Right lobe of liver (tissue), 6 donors: Measurements from ENCODE around the gene ST3GAL2. TPM values are rescaled to one million over a fixed set of nuclear protein-coding genes. Genes with fewer than 3 reads are reported as not detected.

Experiments used
- ATAC-seq, 4 donors: fragments of 200-7000 bp; cut with Tn5 transposase; one replicate each; pipeline ENCODE4 v1.9.1; 2020; ENCODE audit warnings: mild to moderate bottlenecking in 4 of 4, moderate library complexity in 4 of 4
- DNase-seq, 3 donors: peaks; one replicate each; pipeline ENCODE4 v3.0.0-alpha.2; 2020
- H3K27ac ChIP-seq, 3 donors: fragments of 200-600 bp; one replicate each; pipeline ENCODE4 v1.8.0; 2022
- H3K27me3 ChIP-seq, 2 donors: fragments of 200-600 bp; one replicate each; pipeline ENCODE4 v1.8.0; 2022
- H3K36me3 ChIP-seq, 4 donors: fragments of 200-600 bp; sonication (generic) in 1 of 4; one replicate each; pipeline versions ENCODE4 v1.5.1 to v1.8.0; 2017 to 2022; ENCODE audit warnings: control low read depth in 1 of 4
- H3K4me1 ChIP-seq, 4 donors: fragments of 200-600 bp; sonication (generic) in 1 of 4; one replicate each; pipeline versions ENCODE4 v1.5.1 to v1.8.0; 2017 to 2022; ENCODE audit warnings: control low read depth in 1 of 4
- H3K4me3 ChIP-seq, 3 donors: fragments of 200-600 bp; one replicate each; pipeline ENCODE4 v1.8.0; 2022
- H3K9me3 ChIP-seq, 4 donors: fragments of 200-600 bp; sonication (generic) in 1 of 4; one replicate each; pipeline versions ENCODE4 v1.5.1 to v1.8.0; 2017 to 2022; ENCODE audit warnings: control low read depth in 1 of 4
- POLR2A ChIP-seq: fragments of 450-650 bp; IDR thresholded peaks from one replicate; pipeline ENCODE4 v1.6.1; 2017; ENCODE audit warnings: antibody characterized with exemption, mild to moderate bottlenecking
- WGBS: methylation state at CpG from one replicate; pipeline ENCODE4 v1.1.6; 2018; ENCODE audit warnings: low coverage, low lambda C conversion rate; ENCODE audit not compliant: insufficient coverage; ENCODE audit errors: missing lambda C conversion rate; 5-methylcytosine and 5-hydroxymethylcytosine counted together
- intact Hi-C, 2 donors: fragments of 100-400 bp; cut with DNase I; formaldehyde crosslinking; loops; one replicate each; pipeline versions ENCODE4 v1.11.2 to v1.14.1; 2022
- total RNA-seq, 6 experiments: library from RNA; depleted of rRNA in 2 of 6; stranded (reverse); fragments of >200 nt in 2 of 6; fragmentation: NEBNext Ultra II Directional in 3 of 6; extraction: Animal tissue kit (Norgen Biotek cat#: 25700) in 3 of 6; gene quantifications; one replicate each; pipeline versions ENCODE4 v1.1.0 to v1.2.4, GENCODE V29; 2016 to 2023
- TF ChIP-seq, protein P1 (sequence below), 4 donors: fragments of 200-600 bp in 3 of 4; fragments of 450-650 bp in 1 of 4; IDR thresholded peaks; one replicate each; pipeline versions ENCODE4 v1.5.1 to v1.8.0; 2016 to 2022; ENCODE audit warnings: antibody characterized with exemption in 4 of 4, mild to moderate bottlenecking in 2 of 4
- donor health status: DM: no; HTN: yes; CAD: no.
- donor health status: DM: no; HTN: no; CAD: no.
- donor health status: DM: no; HTN: no; CAD: no.
- donor health status: DM: no; HTN: yes; CAD: no.
- donor health status: DM: no; HTN: yes; CAD: no.

The ST3GAL2 gene
- total RNA-seq, 6 experiments from 2014 or later = 10.4 to 16.7 (median 14.5) TPM

DNA sequence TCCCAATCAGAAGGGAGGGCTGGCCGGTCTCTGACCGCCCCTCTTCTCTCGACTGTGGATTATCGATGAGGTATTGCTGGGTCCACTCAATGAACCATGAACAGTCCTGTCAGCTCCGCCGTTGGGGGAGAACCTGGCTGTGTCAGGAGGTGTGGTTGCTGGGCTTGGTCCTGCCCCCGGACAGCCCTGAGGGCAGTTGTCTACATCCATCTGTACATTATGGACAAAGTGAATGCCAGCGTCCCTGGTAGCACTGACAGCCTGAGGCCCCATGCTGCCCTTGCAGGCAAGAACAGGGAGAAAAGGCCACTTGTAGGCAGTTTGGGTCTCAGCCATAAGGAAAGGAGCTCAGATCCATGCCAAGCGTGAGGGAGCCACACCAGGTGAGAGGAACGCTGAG is 38.9 kb downstream of the ST3GAL2 start:
- Histone ChIP-seq H3K36me3 (no peaks in the 10 kb centered on the region), H3K9me3 (no peaks in the 10 kb centered on the region), H3K4me3 (no peak overlapping the region), H3K27ac (no peak overlapping the region), H3K27me3 (no peaks in the 10 kb centered on the region), H3K4me1 (peaks cover 0 to 27% (median 4%) of the 10 kb centered on the region in 4 donors)
- intact Hi-C loops = no loop called here
- 100% methylated on average over 2 of the region's 10 CpGs for whole genome bisulfite sequencing
- DNase-seq (no peak), ATAC-seq (no peak)
- TF ChIP-seq, protein P1, sequence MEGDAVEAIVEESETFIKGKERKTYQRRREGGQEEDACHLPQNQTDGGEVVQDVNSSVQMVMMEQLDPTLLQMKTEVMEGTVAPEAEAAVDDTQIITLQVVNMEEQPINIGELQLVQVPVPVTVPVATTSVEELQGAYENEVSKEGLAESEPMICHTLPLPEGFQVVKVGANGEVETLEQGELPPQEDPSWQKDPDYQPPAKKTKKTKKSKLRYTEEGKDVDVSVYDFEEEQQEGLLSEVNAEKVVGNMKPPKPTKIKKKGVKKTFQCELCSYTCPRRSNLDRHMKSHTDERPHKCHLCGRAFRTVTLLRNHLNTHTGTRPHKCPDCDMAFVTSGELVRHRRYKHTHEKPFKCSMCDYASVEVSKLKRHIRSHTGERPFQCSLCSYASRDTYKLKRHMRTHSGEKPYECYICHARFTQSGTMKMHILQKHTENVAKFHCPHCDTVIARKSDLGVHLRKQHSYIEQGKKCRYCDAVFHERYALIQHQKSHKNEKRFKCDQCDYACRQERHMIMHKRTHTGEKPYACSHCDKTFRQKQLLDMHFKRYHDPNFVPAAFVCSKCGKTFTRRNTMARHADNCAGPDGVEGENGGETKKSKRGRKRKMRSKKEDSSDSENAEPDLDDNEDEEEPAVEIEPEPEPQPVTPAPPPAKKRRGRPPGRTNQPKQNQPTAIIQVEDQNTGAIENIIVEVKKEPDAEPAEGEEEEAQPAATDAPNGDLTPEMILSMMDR (IDR thresholded peaks at IDR 0.05) = no peak
- TF ChIP-seq POLR2A = no peak

DNA sequence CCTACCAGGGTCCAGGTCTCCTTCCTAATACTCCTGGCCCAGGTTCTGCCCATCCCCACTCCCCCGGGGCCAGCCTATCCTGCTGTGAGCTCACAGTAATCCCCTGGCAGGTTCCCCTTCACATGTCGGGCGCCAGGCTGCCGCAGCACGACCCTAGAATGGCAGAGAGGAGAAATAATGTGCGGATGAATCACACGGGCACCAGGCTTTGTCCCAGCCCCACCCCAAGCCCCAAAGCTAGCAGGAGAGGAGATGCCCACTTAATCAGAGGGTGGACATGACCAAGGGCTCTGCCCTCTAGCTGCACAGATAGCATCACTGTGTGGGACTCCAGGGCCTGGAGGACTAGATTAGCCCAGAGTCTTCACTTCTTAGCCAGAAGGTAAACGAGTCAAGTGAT is 39.5 kb downstream of the ST3GAL2 start:
- no peak overlapping the region for H3K27ac ChIP-seq
- intact Hi-C loops = no loop called here
- WGBS = 81% methylated on average over 3 of the region's 8 CpGs
- ATAC-seq (no peak), DNase-seq (no peak)
- no peak overlapping the region for H3K4me3 ChIP-seq
- H3K4me1 ChIP-seq = peaks cover 0 to 22% (median 4%) of the 10 kb centered on the region in 4 donors
- H3K36me3 ChIP-seq = no peaks in the 10 kb centered on the region
- H3K9me3 ChIP-seq = no peaks in the 10 kb centered on the region
- TF ChIP-seq, protein P1 (IDR thresholded peaks at IDR 0.05) = no peak
- TF ChIP-seq POLR2A = no peak
- no peaks in the 10 kb centered on the region for H3K27me3 ChIP-seq

DNA sequence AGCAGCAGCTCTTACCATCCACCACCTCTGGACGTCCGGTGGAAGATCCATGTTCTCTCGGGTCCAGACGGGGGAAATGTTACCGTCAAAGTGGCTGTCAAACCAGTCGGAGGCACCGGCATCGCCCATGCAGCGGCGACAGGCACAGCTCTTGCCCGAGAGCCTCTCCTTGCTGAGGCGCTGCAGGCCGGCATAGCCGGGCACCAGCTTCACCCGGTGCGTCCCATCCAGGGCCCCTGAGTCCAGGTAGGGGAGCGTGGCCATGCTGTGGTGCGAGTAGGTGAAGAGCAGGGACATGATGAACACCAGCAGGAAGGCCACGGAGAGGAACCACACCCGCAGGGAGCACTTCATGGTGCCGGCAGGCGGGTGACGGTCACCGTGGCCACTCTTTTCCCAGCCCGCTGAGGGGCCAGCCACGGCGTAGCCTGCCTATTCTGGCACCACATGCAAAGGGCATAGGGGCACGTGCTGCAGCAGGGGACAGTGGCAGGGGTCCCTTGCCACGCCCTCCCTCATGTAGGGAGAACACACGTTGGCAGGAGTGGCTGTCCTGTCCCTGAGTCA is 40.6 kb downstream of the ST3GAL2 start:
- H3K27ac ChIP-seq = no peak overlapping the region
- H3K9me3 ChIP-seq = no peaks in the 10 kb centered on the region
- H3K36me3 ChIP-seq = no peaks in the 10 kb centered on the region
- intact Hi-C loops = no loop called here
- H3K4me1 ChIP-seq = peaks cover 0 to 10% (median 4%) of the 10 kb centered on the region in 4 donors
- H3K27me3 ChIP-seq = no peaks in the 10 kb centered on the region
- ATAC-seq (no peak), DNase-seq (no peak)
- TF ChIP-seq, protein P1 (IDR thresholded peaks at IDR 0.05) = no peak
- TF ChIP-seq POLR2A = no peak
- no peak overlapping the region for H3K4me3 ChIP-seq
- 95% methylated on average over 14 of the region's 30 CpGs for WGBS

DNA sequence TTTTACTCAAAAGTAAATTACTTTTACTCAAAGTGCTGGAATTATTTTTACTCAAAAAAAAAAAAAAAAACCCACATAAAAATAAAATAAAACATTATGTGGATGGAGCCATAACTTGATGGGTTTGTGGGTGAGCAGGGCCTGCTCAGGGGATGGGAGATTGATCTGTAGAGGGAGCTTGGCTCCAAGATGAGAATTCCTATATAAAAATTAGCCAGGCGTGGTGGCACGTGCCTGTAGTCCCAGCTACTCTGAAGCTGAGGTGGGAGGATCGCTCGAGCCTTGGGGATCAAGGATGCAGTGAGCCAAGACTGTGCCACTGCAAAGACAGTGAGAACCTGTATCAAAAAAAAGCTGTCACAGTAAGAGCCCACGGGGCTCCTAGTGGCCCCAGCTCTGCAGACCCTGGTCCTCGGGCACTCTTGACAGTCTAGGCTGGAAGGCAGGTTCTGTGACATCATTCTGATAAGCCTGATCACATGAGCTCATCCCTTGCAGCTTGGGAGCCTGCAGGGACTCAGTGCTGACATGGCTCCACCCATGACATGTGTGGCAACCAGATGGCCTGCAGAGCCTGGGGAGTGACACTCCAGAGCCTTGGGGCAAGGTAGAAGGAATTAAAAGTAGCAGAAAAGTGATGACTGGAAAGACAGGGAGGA is 42.5 kb downstream of the ST3GAL2 start:
- DNase-seq (no peak), ATAC-seq (peak in 3 of 4 donors; percentile 6 to 75 (median 56))
- Histone ChIP-seq H3K27me3 (no peaks in the 10 kb centered on the region), H3K36me3 (no peaks in the 10 kb centered on the region), H3K4me3 (no peak overlapping the region), H3K4me1 (no peaks in the 10 kb centered on the region), H3K9me3 (no peaks in the 10 kb centered on the region), H3K27ac (no peak overlapping the region)
- TF ChIP-seq, protein P1 (IDR thresholded peaks at IDR 0.05) = no peak
- WGBS = 86% methylated on average over 5 of the region's 6 CpGs
- intact Hi-C loops = no loop called here
